ENCODE measurements around the gene DICER1. TPM values are rescaled to one million over a fixed set of nuclear protein-coding genes. Genes with fewer than 3 reads are reported as not detected.
A peak's percentile ranks its signal among the peaks of the same experiment; 100 is the strongest.
"Not testable (repeated sequence)": the region's sequence is repeated elsewhere in the genome, so short reads cannot be mapped to it uniquely, and the experiment has no call there.

DICER1 gene
- polyA plus RNA-seq, 1 donor from 2014 or later = 17.9 TPM

GRCh38 chr14:95146079-95146771 lies 11.1 kb downstream of the DICER1 start:
- H3K9me3 Mint-ChIP-seq = peaks cover 0 to 7% (median 5%) of the 10 kb centered on the region in 3 donors
- no peaks in the 10 kb centered on the region for H3K27me3 Mint-ChIP-seq
- H3K36me3 Mint-ChIP-seq = peaks cover 10% of the 10 kb centered on the region
- peaks cover 63 to 73% (median 69%) of the 10 kb centered on the region in 3 donors for H3K4me1 Mint-ChIP-seq
- H3K4me3 Mint-ChIP-seq = peak overlapping the region in 1 of 4 donors; percentile 55
- H3K27ac Mint-ChIP-seq = peak overlapping the region in 2 of 3 donors; percentile 58 to 88

- peaks cover 10% of the 10 kb centered on the region for H3K36me3 Mint-ChIP-seq
- H3K4me3 Mint-ChIP-seq = peak overlapping the region in 2 of 4 donors; percentile 15 to 66
- peaks cover 0 to 7% (median 5%) of the 10 kb centered on the region in 3 donors for H3K9me3 Mint-ChIP-seq
- no peaks in the 10 kb centered on the region for H3K27me3 Mint-ChIP-seq
- H3K27ac Mint-ChIP-seq = peak overlapping the region in 1 of 3 donors; percentile 35
- peaks cover 65 to 74% (median 66%) of the 10 kb centered on the region in 3 donors for H3K4me1 Mint-ChIP-seq
Observed at GRCh38 chr14:95144849-95145248, 12.5 kb downstream of the DICER1 start.

GRCh38 chr14:95143808-95144620 lies 13.3 kb downstream of the DICER1 start:
- H3K27me3 Mint-ChIP-seq = no peaks in the 10 kb centered on the region
- H3K4me1 Mint-ChIP-seq = peaks cover 65 to 80% (median 69%) of the 10 kb centered on the region in 3 donors
- H3K27ac Mint-ChIP-seq = peak overlapping the region in 1 of 3 donors; percentile 64
- peaks cover 0 to 7% (median 5%) of the 10 kb centered on the region in 3 donors for H3K9me3 Mint-ChIP-seq
- peaks cover 10% of the 10 kb centered on the region for H3K36me3 Mint-ChIP-seq
- H3K4me3 Mint-ChIP-seq = peak overlapping the region in 2 of 4 donors; percentile 9 to 13

GRCh38 chr14:95142208-95142607 lies 15.1 kb downstream of the DICER1 start:
- peaks cover 0 to 7% (median 5%) of the 10 kb centered on the region in 3 donors for H3K9me3 Mint-ChIP-seq

GRCh38 chr14:95141684-95142083 lies 15.6 kb downstream of the DICER1 start:
- Mint-ChIP-seq H3K27ac (peak overlapping the region in 1 of 3 donors; percentile 23), H3K4me3 (no peak overlapping the region), H3K4me1 (peaks cover 53 to 68% (median 62%) of the 10 kb centered on the region in 3 donors), H3K9me3 (peaks cover 0 to 7% (median 5%) of the 10 kb centered on the region in 3 donors), H3K36me3 (peaks cover 8% of the 10 kb centered on the region), H3K27me3 (no peaks in the 10 kb centered on the region)

More at GRCh38 chr14:95142208-95142607, 15.1 kb downstream of the DICER1 start:
- peak overlapping the region in 1 of 4 donors; percentile 41 for H3K4me3 Mint-ChIP-seq
- no peak overlapping the region for H3K27ac Mint-ChIP-seq
- H3K36me3 Mint-ChIP-seq = peaks cover 10% of the 10 kb centered on the region
- peaks cover 54 to 74% (median 62%) of the 10 kb centered on the region in 3 donors for H3K4me1 Mint-ChIP-seq
- no peaks in the 10 kb centered on the region for H3K27me3 Mint-ChIP-seq

- H3K9me3 Mint-ChIP-seq = peaks cover 0 to 7% (median 5%) of the 10 kb centered on the region in 3 donors
- H3K4me3 Mint-ChIP-seq = peak overlapping the region in 1 of 4 donors; percentile 89
- H3K36me3 Mint-ChIP-seq = no peaks in the 10 kb centered on the region
- H3K27me3 Mint-ChIP-seq = no peaks in the 10 kb centered on the region
- H3K27ac Mint-ChIP-seq = peak overlapping the region in 2 of 3 donors; percentile 1 to 83
- H3K4me1 Mint-ChIP-seq = peaks cover 45 to 63% (median 59%) of the 10 kb centered on the region in 3 donors
Observed at GRCh38 chr14:95140060-95140858, 17.1 kb downstream of the DICER1 start.

GRCh38 chr14:95138876-95139275 lies 18.5 kb downstream of the DICER1 start:
- H3K4me1 Mint-ChIP-seq = peaks cover 37 to 61% (median 53%) of the 10 kb centered on the region in 3 donors
- H3K36me3 Mint-ChIP-seq = no peaks in the 10 kb centered on the region
- no peaks in the 10 kb centered on the region for H3K27me3 Mint-ChIP-seq
- no peaks in the 10 kb centered on the region for H3K9me3 Mint-ChIP-seq
- H3K27ac Mint-ChIP-seq = no peak overlapping the region
- no peak overlapping the region for H3K4me3 Mint-ChIP-seq

GRCh38 chr14:95138455-95138854 lies 18.9 kb downstream of the DICER1 start:
- not testable (repeated sequence) for H3K9me3 Mint-ChIP-seq, H3K27ac Mint-ChIP-seq, H3K27me3 Mint-ChIP-seq, H3K36me3 Mint-ChIP-seq, H3K4me3 Mint-ChIP-seq
- peaks cover 33 to 57% (median 49%) of the 10 kb centered on the region in 3 donors for H3K4me1 Mint-ChIP-seq

GRCh38 chr14:95137804-95138167 lies 19.5 kb downstream of the DICER1 start:
- Mint-ChIP-seq H3K9me3 (no peaks in the 10 kb centered on the region), H3K36me3 (peaks cover 2% of the 10 kb centered on the region), H3K4me3 (no peak overlapping the region), H3K4me1 (peaks cover 28 to 50% (median 46%) of the 10 kb centered on the region in 3 donors), H3K27me3 (no peaks in the 10 kb centered on the region), H3K27ac (peak overlapping the region in 2 of 3 donors; percentile 37 to 41)

GRCh38 chr14:95137164-95137803 lies 20.0 kb downstream of the DICER1 start:
- Mint-ChIP-seq H3K27me3 (no peaks in the 10 kb centered on the region), H3K36me3 (peaks cover 2% of the 10 kb centered on the region), H3K4me1 (peaks cover 25 to 46% (median 43%) of the 10 kb centered on the region in 3 donors), H3K9me3 (no peaks in the 10 kb centered on the region), H3K4me3 (no peak overlapping the region), H3K27ac (peak overlapping the region in 1 of 3 donors; percentile 41)

- no peaks in the 10 kb centered on the region for H3K27me3 Mint-ChIP-seq
- H3K27ac Mint-ChIP-seq = no peak overlapping the region
- H3K36me3 Mint-ChIP-seq = peaks cover 2% of the 10 kb centered on the region
- peaks cover 21 to 42% (median 40%) of the 10 kb centered on the region in 3 donors for H3K4me1 Mint-ChIP-seq
- no peak overlapping the region for H3K4me3 Mint-ChIP-seq
- no peaks in the 10 kb centered on the region for H3K9me3 Mint-ChIP-seq
Observed at GRCh38 chr14:95136631-95137030, 20.7 kb downstream of the DICER1 start.

- Mint-ChIP-seq H3K27ac (no peak overlapping the region), H3K27me3 (no peaks in the 10 kb centered on the region), H3K4me1 (peaks cover 12 to 26% (median 23%) of the 10 kb centered on the region in 3 donors), H3K4me3 (no peak overlapping the region), H3K9me3 (no peaks in the 10 kb centered on the region), H3K36me3 (peaks cover 6% of the 10 kb centered on the region)
Observed at GRCh38 chr14:95134304-95134933, 22.9 kb downstream of the DICER1 start.

GRCh38 chr14:95133282-95133681 lies 24.0 kb downstream of the DICER1 start:
- H3K4me3 Mint-ChIP-seq = no peak overlapping the region
- no peak overlapping the region for H3K27ac Mint-ChIP-seq
- H3K27me3 Mint-ChIP-seq = no peaks in the 10 kb centered on the region
- H3K36me3 Mint-ChIP-seq = peaks cover 9% of the 10 kb centered on the region
- peaks cover 6 to 18% (median 15%) of the 10 kb centered on the region in 3 donors for H3K4me1 Mint-ChIP-seq
- H3K9me3 Mint-ChIP-seq = no peaks in the 10 kb centered on the region

GRCh38 chr14:95132760-95133159 lies 24.6 kb downstream of the DICER1 start:
- Mint-ChIP-seq H3K27ac (no peak overlapping the region), H3K36me3 (peaks cover 9% of the 10 kb centered on the region), H3K4me1 (peaks cover 5 to 14% (median 13%) of the 10 kb centered on the region in 3 donors), H3K4me3 (no peak overlapping the region), H3K9me3 (no peaks in the 10 kb centered on the region), H3K27me3 (no peaks in the 10 kb centered on the region)

Measured in IgD-negative memory B cell (primary cell).